Nephron (organoid): ENCODE results near the gene C1QTNF1.

ENCODE experiments used
- H3K27ac Mint-ChIP-seq, 3 experiments: 2 replicates each; pipeline ENCODE4 v1.8.0; 2020; ENCODE audit warnings: mixed read lengths in 3 of 3, mild to moderate bottlenecking in 2 of 3, moderate library complexity in 1 of 3
- H3K27me3 Mint-ChIP-seq: 2 replicates; pipeline ENCODE4 v1.8.0; 2021; ENCODE audit warnings: low read depth, mild to moderate bottlenecking, moderate library complexity, mixed read lengths
- H3K36me3 Mint-ChIP-seq: 2 replicates; pipeline ENCODE4 v1.8.0; 2020; ENCODE audit warnings: low read depth, mixed read lengths
- H3K4me1 Mint-ChIP-seq: 2 replicates; pipeline ENCODE4 v1.8.0; 2020; ENCODE audit warnings: mixed read lengths
- H3K4me3 Mint-ChIP-seq, 3 experiments: 2 replicates each; pipeline ENCODE4 v1.8.0; 2020; ENCODE audit warnings: mild to moderate bottlenecking in 3 of 3, mixed read lengths in 3 of 3, moderate library complexity in 2 of 3
- H3K9me3 Mint-ChIP-seq: 2 replicates; pipeline ENCODE4 v1.8.0; 2020; ENCODE audit warnings: mixed read lengths
- TF ChIP-seq, protein P1 (sequence below), 3 experiments: fragments of 200-600 bp; sonication (generic); IDR thresholded peaks; one replicate each; pipeline ENCODE4 v1.5.0; 2021; ENCODE audit warnings: antibody characterized with exemption in 3 of 3; ENCODE audit not compliant: unreplicated experiment in 3 of 3

Gene C1QTNF1

DNA sequence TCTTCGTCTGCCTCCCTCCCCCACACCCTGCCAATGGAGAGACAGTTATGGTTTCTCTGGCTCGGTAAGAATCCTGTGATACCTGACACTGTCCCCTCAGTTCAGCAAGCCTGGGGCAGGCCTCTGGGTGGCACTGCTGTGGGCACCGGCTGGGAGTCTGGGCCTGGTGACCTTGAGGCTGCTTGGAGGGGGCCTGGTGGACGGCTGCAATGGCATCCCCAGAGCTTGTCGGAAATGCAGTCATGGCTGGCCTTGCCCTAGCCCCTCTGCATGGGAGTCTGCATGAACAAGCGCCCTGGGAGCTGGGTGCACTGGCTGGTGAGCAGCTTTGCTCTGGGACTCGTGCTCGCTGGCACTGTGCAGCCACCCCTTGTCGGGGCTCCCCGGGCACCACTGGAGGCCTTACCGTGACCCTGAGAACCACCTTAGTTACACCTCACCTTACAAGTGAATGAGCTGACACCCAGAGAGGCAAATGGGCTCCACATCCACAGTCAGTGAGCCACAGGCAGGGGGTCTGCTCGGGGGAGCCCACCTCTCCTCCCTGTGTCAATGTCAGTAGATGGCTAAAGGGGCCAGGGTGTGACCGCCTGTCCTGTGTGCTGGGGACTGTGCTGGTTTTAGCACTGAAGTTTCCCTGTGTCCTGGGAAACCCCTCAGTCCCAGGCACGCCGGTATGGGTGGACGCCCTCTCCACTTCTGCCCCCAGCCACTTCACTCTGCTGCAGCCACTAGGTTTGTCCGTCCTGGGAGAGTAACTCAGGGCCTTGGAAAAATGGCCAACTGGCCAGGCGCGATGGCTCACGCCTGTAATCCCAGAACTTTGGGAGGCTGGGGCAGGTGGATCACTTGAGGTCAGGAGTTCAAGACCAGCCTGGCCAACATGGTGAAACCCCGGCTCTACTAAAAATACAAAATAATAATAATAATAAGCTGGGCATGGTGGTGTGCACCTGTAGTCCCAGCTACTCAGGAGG is 45.7 kb upstream of the C1QTNF1 start:
- peak overlapping the region in 2 of 3 experiments; percentile 41 to 58 for H3K4me3 Mint-ChIP-seq
- peaks cover 30% of the 10 kb centered on the region for H3K4me1 Mint-ChIP-seq
- no peaks in the 10 kb centered on the region for H3K9me3 Mint-ChIP-seq
- TF ChIP-seq, protein P1, sequence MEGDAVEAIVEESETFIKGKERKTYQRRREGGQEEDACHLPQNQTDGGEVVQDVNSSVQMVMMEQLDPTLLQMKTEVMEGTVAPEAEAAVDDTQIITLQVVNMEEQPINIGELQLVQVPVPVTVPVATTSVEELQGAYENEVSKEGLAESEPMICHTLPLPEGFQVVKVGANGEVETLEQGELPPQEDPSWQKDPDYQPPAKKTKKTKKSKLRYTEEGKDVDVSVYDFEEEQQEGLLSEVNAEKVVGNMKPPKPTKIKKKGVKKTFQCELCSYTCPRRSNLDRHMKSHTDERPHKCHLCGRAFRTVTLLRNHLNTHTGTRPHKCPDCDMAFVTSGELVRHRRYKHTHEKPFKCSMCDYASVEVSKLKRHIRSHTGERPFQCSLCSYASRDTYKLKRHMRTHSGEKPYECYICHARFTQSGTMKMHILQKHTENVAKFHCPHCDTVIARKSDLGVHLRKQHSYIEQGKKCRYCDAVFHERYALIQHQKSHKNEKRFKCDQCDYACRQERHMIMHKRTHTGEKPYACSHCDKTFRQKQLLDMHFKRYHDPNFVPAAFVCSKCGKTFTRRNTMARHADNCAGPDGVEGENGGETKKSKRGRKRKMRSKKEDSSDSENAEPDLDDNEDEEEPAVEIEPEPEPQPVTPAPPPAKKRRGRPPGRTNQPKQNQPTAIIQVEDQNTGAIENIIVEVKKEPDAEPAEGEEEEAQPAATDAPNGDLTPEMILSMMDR (IDR thresholded peaks at IDR 0.05; ENCODE audit: unreplicated experiment in 3 of 3) = no peak
- peaks cover 3% of the 10 kb centered on the region for H3K27me3 Mint-ChIP-seq
- H3K27ac Mint-ChIP-seq = peak overlapping the region in 2 of 3 experiments; percentile 37 to 62
- no peaks in the 10 kb centered on the region for H3K36me3 Mint-ChIP-seq

DNA sequence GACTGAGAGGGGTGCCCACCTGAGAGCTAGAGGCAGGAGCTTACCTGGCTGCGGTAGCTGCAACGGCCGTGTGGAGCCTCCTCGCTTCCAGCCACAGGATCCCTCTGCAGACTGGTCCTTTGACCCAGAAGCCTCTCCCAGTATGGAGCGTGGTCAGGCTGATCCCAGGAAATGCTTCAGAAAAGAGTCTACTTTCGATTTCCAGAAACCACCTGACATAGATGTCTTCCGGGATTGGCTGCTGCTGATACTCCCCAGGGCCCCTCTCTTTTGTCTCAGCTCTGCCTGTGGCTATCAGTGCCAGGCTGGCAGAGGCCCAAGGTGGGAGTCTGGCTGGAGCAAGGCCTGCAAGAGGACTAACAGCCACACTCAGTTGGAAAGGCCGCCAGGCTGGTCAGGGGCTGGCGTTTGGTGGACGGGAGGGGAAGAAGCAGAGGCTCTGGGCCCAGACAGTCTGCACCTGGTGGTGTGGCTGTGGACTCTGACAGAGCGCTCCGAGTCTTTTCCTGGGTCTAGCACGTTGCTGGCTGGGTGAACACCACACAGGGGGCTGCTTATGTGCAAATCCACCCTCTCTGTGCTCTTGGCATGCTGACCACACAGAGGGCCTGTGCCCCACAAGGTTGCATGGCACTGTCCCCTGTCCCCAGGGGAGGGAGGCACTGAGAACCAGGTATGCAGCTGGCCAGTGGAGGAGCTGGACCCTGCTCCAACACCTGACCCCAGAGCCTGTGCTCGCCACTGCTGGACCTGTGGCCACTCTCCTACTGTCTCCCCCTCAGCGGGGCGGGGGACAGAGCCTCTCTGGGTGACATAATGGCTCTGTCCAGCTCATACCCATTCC is 44.0 kb upstream of the C1QTNF1 start, which contains the start of gene LGALS3BP:
TSS of gene LGALS3BP (minus strand) at position 144 of the 844 bp plus-strand sequence. CDS start 2,732 bp downstream, outside the sequence.
- peak within 1 kb of the TSS; percentile 86 to 98 (median 94) for H3K27ac Mint-ChIP-seq
- peaks cover 3% of the 10 kb centered on the region for H3K27me3 Mint-ChIP-seq
- peak within 1 kb of the TSS in 2 of 3 experiments; percentile 60 to 72 for H3K4me3 Mint-ChIP-seq
- no peaks in the 10 kb centered on the region for H3K9me3 Mint-ChIP-seq
- peaks cover 25% of the 10 kb centered on the region for H3K4me1 Mint-ChIP-seq
- TF ChIP-seq, protein P1 (IDR thresholded peaks at IDR 0.05; ENCODE audit: unreplicated experiment in 3 of 3) = no peak
- no peaks in the 10 kb centered on the region for H3K36me3 Mint-ChIP-seq

DNA sequence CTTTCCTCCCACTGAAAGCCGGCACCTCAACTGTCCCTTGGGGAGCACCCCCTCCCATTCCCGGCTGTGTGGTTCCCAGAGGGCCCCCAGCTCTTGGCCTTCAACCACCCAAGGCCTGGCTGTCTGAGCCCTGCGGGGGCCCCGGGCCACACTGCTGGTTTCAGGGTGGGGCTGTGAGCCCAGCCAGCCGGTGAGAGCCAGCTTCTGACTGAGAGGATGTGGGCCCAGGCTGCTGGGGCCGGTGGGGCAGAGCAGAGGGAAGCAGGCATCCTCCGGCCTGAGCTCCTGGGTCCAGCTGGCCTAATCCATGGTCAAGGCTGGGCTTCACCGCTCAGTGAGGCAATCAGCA is 43.4 kb upstream of the C1QTNF1 start:
- no peaks in the 10 kb centered on the region for H3K27me3 Mint-ChIP-seq
- TF ChIP-seq, protein P1 (IDR thresholded peaks at IDR 0.05; ENCODE audit: unreplicated experiment in 3 of 3) = no peak
- peaks cover 20% of the 10 kb centered on the region for H3K4me1 Mint-ChIP-seq
- no peak overlapping the region for H3K4me3 Mint-ChIP-seq
- H3K27ac Mint-ChIP-seq = peak overlapping the region in 2 of 3 experiments; percentile 26 to 98
- no peaks in the 10 kb centered on the region for H3K9me3 Mint-ChIP-seq
- no peaks in the 10 kb centered on the region for H3K36me3 Mint-ChIP-seq

DNA sequence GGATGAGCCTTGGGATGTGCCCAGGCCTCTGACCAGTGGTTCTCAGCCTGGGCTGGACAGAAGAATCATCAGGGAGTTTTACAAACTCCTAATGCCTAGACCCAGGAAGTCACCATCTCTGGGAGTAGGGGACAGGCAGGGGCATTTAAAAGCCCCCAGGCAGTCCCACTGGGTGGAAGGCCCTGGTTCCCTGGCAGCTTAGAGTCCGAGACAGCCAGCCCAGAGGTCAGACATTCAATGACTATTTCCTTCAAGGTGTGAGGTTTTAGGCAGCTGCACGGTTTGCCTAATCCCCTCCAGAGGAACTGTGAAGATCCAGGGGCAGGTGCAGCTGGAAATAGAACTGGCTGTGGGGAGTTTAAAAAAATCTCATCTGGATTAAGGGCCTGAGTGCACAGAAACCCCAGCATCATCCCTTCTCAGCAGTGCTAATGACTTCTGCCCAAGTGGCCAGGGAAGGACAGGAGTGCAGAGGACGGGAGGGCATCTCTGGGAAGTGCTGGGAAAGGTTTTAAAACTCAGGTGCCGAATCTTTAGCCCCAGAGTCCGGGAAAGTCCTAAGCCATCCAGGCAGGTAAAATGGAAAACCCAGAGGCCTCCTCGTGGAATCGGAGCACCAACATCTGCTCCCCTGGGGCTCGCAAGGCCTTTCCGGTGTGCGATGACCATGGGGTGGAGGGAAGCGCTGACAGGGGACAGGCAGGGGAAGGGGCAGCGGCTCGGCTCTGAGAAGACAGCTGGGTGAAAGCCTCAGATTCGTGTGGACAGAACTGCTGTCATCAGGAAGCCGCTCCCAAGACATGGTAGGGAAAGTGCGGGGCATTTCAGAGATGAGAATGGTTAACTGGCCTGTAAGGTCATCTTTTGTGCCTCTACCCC is 42.7 kb upstream of the C1QTNF1 start:
- H3K27me3 Mint-ChIP-seq = no peaks in the 10 kb centered on the region
- no peaks in the 10 kb centered on the region for H3K36me3 Mint-ChIP-seq
- TF ChIP-seq, protein P1 (IDR thresholded peaks at IDR 0.05; ENCODE audit: unreplicated experiment in 3 of 3) = no peak
- no peak overlapping the region for H3K4me3 Mint-ChIP-seq
- H3K9me3 Mint-ChIP-seq = no peaks in the 10 kb centered on the region
- H3K27ac Mint-ChIP-seq = peak overlapping the region; percentile 26 to 55 (median 40)
- peaks cover 25% of the 10 kb centered on the region for H3K4me1 Mint-ChIP-seq

DNA sequence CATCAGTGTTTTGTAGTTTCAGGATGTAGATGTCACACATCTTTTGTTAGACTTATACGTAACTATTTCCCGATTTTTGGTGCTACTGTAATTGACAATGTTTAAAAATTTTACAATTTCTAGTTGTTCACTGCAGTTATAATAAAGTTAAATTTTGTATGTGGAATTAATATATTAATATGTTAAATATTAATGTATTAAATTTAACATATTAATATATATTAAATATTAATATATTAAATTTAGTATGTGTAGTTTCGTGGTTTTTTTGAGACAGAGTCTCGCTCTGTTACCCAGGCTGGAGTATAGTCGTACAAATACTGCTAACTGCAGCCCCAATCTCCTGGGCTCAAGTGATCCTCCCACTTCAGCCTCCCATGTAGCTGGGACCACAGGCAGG is 38.6 kb upstream of the C1QTNF1 start:
- H3K4me3 Mint-ChIP-seq = no peak overlapping the region
- no peak overlapping the region for H3K27ac Mint-ChIP-seq
- H3K9me3 Mint-ChIP-seq = no peaks in the 10 kb centered on the region
- peaks cover 9% of the 10 kb centered on the region for H3K36me3 Mint-ChIP-seq
- no peaks in the 10 kb centered on the region for H3K27me3 Mint-ChIP-seq
- H3K4me1 Mint-ChIP-seq = peaks cover 22% of the 10 kb centered on the region
- TF ChIP-seq, protein P1 (IDR thresholded peaks at IDR 0.05; ENCODE audit: unreplicated experiment in 3 of 3) = no peak
